ENCODE results near the gene RAB27A.

DNA sequence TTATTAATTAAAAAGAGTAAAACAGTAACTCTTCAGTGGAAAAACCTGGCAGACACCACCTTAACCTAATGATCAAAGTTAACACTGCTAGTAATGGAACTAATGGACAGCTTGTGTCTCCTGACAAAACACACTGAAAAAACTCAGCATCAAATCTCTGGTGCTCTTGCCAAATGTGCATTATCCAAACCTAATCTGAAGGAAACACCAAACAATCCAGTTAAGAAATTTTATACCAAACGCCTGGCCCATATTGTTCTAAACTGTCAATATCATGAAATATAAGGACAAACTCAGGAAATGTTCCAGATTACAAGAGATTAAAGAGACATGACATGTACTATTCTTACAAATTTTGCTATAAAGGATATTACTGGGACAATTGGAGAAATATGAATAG, 103.3 kb downstream of the RAB27A start:
- TF ChIP-seq, protein P1, sequence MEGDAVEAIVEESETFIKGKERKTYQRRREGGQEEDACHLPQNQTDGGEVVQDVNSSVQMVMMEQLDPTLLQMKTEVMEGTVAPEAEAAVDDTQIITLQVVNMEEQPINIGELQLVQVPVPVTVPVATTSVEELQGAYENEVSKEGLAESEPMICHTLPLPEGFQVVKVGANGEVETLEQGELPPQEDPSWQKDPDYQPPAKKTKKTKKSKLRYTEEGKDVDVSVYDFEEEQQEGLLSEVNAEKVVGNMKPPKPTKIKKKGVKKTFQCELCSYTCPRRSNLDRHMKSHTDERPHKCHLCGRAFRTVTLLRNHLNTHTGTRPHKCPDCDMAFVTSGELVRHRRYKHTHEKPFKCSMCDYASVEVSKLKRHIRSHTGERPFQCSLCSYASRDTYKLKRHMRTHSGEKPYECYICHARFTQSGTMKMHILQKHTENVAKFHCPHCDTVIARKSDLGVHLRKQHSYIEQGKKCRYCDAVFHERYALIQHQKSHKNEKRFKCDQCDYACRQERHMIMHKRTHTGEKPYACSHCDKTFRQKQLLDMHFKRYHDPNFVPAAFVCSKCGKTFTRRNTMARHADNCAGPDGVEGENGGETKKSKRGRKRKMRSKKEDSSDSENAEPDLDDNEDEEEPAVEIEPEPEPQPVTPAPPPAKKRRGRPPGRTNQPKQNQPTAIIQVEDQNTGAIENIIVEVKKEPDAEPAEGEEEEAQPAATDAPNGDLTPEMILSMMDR (IDR thresholded peaks at IDR 0.05) = no peak
- no peak for TF ChIP-seq POLR2A (IDR thresholded peaks at IDR 0.05)

Measured in tibial nerve (tissue), 3 donors.